GM23338 (cell line): ENCODE results near the gene C10orf105. TPM values are rescaled to one million over a fixed set of nuclear protein-coding genes. Genes with fewer than 3 reads are reported as not detected.

Experiments
- ATAC-seq: fragments of 200-7000 bp; cut with Tn5 transposase; 3 replicates; pipeline ENCODE4 v1.9.1; 2020
- DNase-seq: peaks from one replicate; pipeline ENCODE4 v3.0.0-alpha.2; 2015; ENCODE audit warnings: low spot score
- H2AFZ ChIP-seq: fragments of 200-600 bp; sonication (generic); 2 replicates; pipeline ENCODE4 v1.8.0; 2016; ENCODE audit warnings: antibody characterized with exemption, mild to moderate bottlenecking, moderate library complexity
- H3F3A ChIP-seq: fragments of 200-600 bp; sonication (generic); replicated peaks from 2 replicates; pipeline ENCODE4 v1.8.0; 2017; ENCODE audit warnings: antibody characterized with exemption, mixed run types, low read depth
- H3K27ac ChIP-seq: fragments of 200-600 bp; sonication (generic); 2 replicates; pipeline ENCODE4 v1.6.1; 2016; ENCODE audit warnings: low read depth
- H3K27me3 ChIP-seq: fragments of 200-600 bp; sonication (generic); 2 replicates; pipeline ENCODE4 v1.8.0; 2016; ENCODE audit warnings: mild to moderate bottlenecking, mixed run types, moderate library complexity; ENCODE audit not compliant: insufficient read depth
- H3K36me3 ChIP-seq: fragments of 200-600 bp; sonication (generic); 2 replicates; pipeline ENCODE4 v1.8.0; 2016; ENCODE audit warnings: mild to moderate bottlenecking; ENCODE audit not compliant: insufficient read depth
- H3K4me1 ChIP-seq: fragments of 200-600 bp; sonication (generic); 2 replicates; pipeline ENCODE4 v1.8.0; 2016; ENCODE audit warnings: mild to moderate bottlenecking, moderate library complexity; ENCODE audit not compliant: insufficient read depth
- H3K4me2 ChIP-seq: fragments of 200-600 bp; sonication (generic); 2 replicates; pipeline ENCODE4 v1.7.1; 2017; ENCODE audit warnings: mixed run types
- H3K4me3 ChIP-seq: fragments of 200-600 bp; sonication (generic); 2 replicates; pipeline ENCODE4 v1.6.1; 2016; ENCODE audit warnings: mixed run types
- H3K79me2 ChIP-seq: fragments of 200-600 bp; sonication (generic); replicated peaks from 2 replicates; pipeline ENCODE4 v1.8.0; 2017; ENCODE audit warnings: mild to moderate bottlenecking; ENCODE audit not compliant: insufficient read depth
- H3K9me2 ChIP-seq: fragments of 200-600 bp; sonication (generic); 2 replicates; pipeline ENCODE4 v1.8.0; 2017; ENCODE audit not compliant: insufficient read depth
- H4K20me1 ChIP-seq: fragments of 200-600 bp; sonication (generic); replicated peaks from 2 replicates; pipeline ENCODE4 v1.8.0; 2017; ENCODE audit warnings: mild to moderate bottlenecking; ENCODE audit not compliant: insufficient read depth
- H3K27ac Mint-ChIP-seq: 2 replicates; pipeline ENCODE4 v1.8.0; 2020; ENCODE audit warnings: inconsistent platforms, mild to moderate bottlenecking, moderate library complexity, mixed read lengths
- H3K27me3 Mint-ChIP-seq: 3 replicates; pipeline ENCODE4 v1.8.0; 2022; ENCODE audit warnings: low read depth, mild to moderate bottlenecking, moderate library complexity, mixed read lengths, inconsistent platforms; ENCODE audit not compliant: insufficient read depth, poor library complexity
- H3K36me3 Mint-ChIP-seq: 3 replicates; pipeline ENCODE4 v1.8.0; 2021; ENCODE audit warnings: low read depth, mild to moderate bottlenecking, inconsistent platforms, moderate library complexity, mixed read lengths
- H3K4me1 Mint-ChIP-seq: 3 replicates; pipeline ENCODE4 v1.8.0; 2020; ENCODE audit warnings: mild to moderate bottlenecking, inconsistent platforms, mixed read lengths
- H3K4me3 Mint-ChIP-seq: 3 replicates; pipeline ENCODE4 v1.8.0; 2021; ENCODE audit warnings: moderate library complexity, mild to moderate bottlenecking, inconsistent platforms, mixed read lengths
- H3K9me3 Mint-ChIP-seq: 3 replicates; pipeline ENCODE4 v1.8.0; 2020; ENCODE audit warnings: moderate library complexity, mild to moderate bottlenecking, inconsistent platforms, mixed read lengths
- CREB1 ChIP-seq: fragments of 250-450 bp; sonication (Bioruptor Pico); IDR thresholded peaks from 2 replicates; pipeline ENCODE4 v1.5.0; 2020; ENCODE audit warnings: low read depth, mild to moderate bottlenecking, moderate library complexity
- CTCF ChIP-seq, 2 experiments: fragments of 200-600 bp in 1 of 2; sonication (generic) in 1 of 2; conservative IDR thresholded peaks; 2 replicates each; pipeline versions ENCODE4 v1.5.1 to v1.6.1; 2016 to 2017; ENCODE audit warnings: antibody characterized with exemption in 2 of 2, low read depth in 2 of 2, mild to moderate bottlenecking in 2 of 2, moderate library complexity in 1 of 2
- ETS1 ChIP-seq: IDR thresholded peaks from 2 replicates; pipeline ENCODE4 v1.6.1; 2016; ENCODE audit warnings: antibody characterized with exemption
- EZH2 ChIP-seq: fragments of 200-600 bp; sonication (generic); IDR thresholded peaks from one replicate; pipeline ENCODE4 v1.8.0; 2017; ENCODE audit warnings: antibody characterized with exemption, mild to moderate bottlenecking, low read depth; ENCODE audit not compliant: unreplicated experiment
- EZH2phosphoT487 ChIP-seq: fragments of 200-600 bp; sonication (generic); IDR thresholded peaks from one replicate; pipeline ENCODE4 v1.8.1; 2018; ENCODE audit warnings: antibody characterized with exemption; ENCODE audit not compliant: unreplicated experiment
- JUNB ChIP-seq: IDR thresholded peaks from one replicate; pipeline ENCODE4 v1.6.1; 2016; ENCODE audit warnings: antibody characterized with exemption; ENCODE audit not compliant: unreplicated experiment
- NANOG ChIP-seq: IDR thresholded peaks from 2 replicates; pipeline ENCODE4 v1.6.1; 2016; ENCODE audit warnings: antibody characterized with exemption, borderline replicate concordance
- POLR2AphosphoS5 ChIP-seq: IDR thresholded peaks from 2 replicates; pipeline ENCODE4 v1.6.1; 2016; ENCODE audit warnings: antibody characterized with exemption, low read depth
- REST ChIP-seq: IDR thresholded peaks from one replicate; pipeline ENCODE4 v1.6.1; 2018; ENCODE audit warnings: antibody characterized with exemption; ENCODE audit not compliant: unreplicated experiment
- STAT1 ChIP-seq: IDR thresholded peaks from one replicate; pipeline ENCODE4 v1.6.1; 2016; ENCODE audit warnings: antibody characterized with exemption; ENCODE audit not compliant: unreplicated experiment
- ZNF114 ChIP-seq: fragments of 250-450 bp; sonication (Bioruptor Pico); IDR thresholded peaks from 2 replicates; pipeline ENCODE4 v1.5.0; 2020; ENCODE audit warnings: mild to moderate bottlenecking, moderate library complexity
- ZNF331 ChIP-seq: fragments of 250-450 bp; sonication (Bioruptor Pico); IDR thresholded peaks from 2 replicates; pipeline ENCODE4 v1.5.0; 2020; ENCODE audit warnings: low read depth, mild to moderate bottlenecking, moderate library complexity
- ZNF462 ChIP-seq: fragments of 250-450 bp; sonication (Bioruptor Pico); IDR thresholded peaks from 2 replicates; pipeline ENCODE4 v1.5.0; 2020; ENCODE audit warnings: mild to moderate bottlenecking, moderate library complexity
- polyA plus RNA-seq: library from polyadenylated mRNA; unstranded; fragments of >200 nt; fragmentation: Nextera tagmentation; extraction: Ambion mirVana; gene quantifications from 2 replicates; pipeline ENCODE4 v1.2.1, GENCODE V29; 2016
- total RNA-seq: library from RNA; depleted of rRNA; stranded (reverse); fragments of >200 nt; shearing (Covaris generic); gene quantifications from 2 replicates; pipeline ENCODE4 v1.2.3, GENCODE V29; 2014

C10orf105 gene
- total and polyA plus RNA-seq, 2 experiments from 2014 or later = 0.15 to 0.17 TPM

- H3K4me1 Mint-ChIP-seq = peaks cover 7% of the 10 kb centered on the region; the same call in 2 of the 3 replicates
- Histone ChIP-seq H3K4me1 (no peaks in the 10 kb centered on the region), H3K27ac (no peak overlapping the region), H3K4me3 (no peak overlapping the region), H3F3A (no peaks in the 10 kb centered on the region), H3K9me2 (no peaks in the 10 kb centered on the region), H4K20me1 (no peaks in the 10 kb centered on the region), H3K4me2 (no peak overlapping the region), H3K27me3 (no peaks in the 10 kb centered on the region), H3K36me3 (no peaks in the 10 kb centered on the region), H3K79me2 (no peaks in the 10 kb centered on the region), H2AFZ (no peak overlapping the region)
- H3K27me3 Mint-ChIP-seq = peaks cover 5% of the 10 kb centered on the region
- no peak overlapping the region for H3K27ac Mint-ChIP-seq
- no peaks in the 10 kb centered on the region for H3K9me3 Mint-ChIP-seq
- ATAC-seq (no peak), DNase-seq (no peak)
- TF ChIP-seq EZH2phosphoT487 = no peak
- TF ChIP-seq ZNF114 (CRISPR knock-in tag) = no peak
- no peak for TF ChIP-seq REST
- TF ChIP-seq STAT1 = no peak
- TF ChIP-seq ZNF462 (CRISPR knock-in tag) = no peak
- no peak for TF ChIP-seq POLR2AphosphoS5
- TF ChIP-seq EZH2 = no peak
- TF ChIP-seq CREB1 (CRISPR knock-in tag) = no peak
- no peak for TF ChIP-seq ZNF331 (CRISPR knock-in tag)
- no peak for TF ChIP-seq JUNB
- TF ChIP-seq NANOG = no peak
- no peak for TF ChIP-seq CTCF (conservative IDR thresholded peaks at IDR 0.05; ENCODE audit: low read depth in 2 of 2)
- TF ChIP-seq ETS1 = no peak
- H3K4me3 Mint-ChIP-seq = no peak overlapping the region
- H3K36me3 Mint-ChIP-seq = no peaks in the 10 kb centered on the region
Observed at GRCh38 chr10:71679425-71679824, 40.2 kb downstream of the C10orf105 start.
